GM18867 (cell line): ENCODE data around the gene ADH5.
A peak's percentile ranks its signal among the peaks of the same experiment; 100 is the strongest.
"Not testable (repeated sequence)": the region's sequence is repeated elsewhere in the genome, so short reads cannot be mapped to it uniquely, and the experiment has no call there.

Experiments
- ATAC-seq: cut with Tn5 transposase; IDR thresholded peaks from one replicate; pipeline ENCODE4 v1.9.1; 2021; ENCODE audit warnings: mild to moderate bottlenecking, moderate library complexity; ENCODE audit not compliant: unreplicated experiment

ADH5 gene

DNA sequence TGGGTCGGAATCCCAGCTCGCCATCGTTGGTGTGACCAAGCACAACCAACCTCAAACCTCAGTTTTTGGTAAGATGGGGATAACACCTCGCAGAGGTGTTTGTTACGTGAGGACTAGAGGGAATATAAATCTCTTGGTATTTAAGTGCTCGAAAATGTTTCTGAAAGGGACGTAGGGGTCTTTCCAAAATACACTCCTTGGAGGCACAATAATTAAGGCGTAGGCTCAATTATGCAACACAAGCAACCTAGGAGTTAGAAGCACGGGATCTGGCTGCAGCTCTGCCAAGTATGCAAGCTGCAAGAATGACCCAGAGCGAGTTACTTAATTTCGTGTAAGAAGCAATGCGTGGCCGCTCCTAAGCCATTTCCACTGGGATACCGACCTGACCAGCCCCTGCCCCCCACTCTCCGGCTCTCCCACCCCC is 552 bp downstream of the ADH5 start:
- ATAC-seq = peak; percentile 25

DNA sequence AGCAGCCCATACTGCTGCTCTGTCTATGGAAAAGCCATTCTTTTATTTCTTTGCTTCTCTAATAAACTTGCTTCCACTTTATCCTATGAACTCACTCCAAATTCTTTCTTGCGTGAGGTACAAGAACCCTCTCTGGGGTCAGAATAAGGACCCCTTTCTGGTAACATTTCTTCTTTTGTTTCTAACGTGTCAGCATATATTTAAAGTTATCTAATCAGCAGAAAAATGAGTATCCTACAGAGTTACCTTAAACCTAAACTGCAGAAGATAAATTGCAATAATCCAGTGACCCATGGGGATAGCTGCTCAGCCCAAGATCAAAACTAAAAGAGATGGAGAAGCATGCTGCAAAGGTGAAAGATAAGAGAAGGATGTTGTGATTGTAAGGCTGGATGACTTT is 4.0 kb downstream of the ADH5 start:
- no peak for ATAC-seq

DNA sequence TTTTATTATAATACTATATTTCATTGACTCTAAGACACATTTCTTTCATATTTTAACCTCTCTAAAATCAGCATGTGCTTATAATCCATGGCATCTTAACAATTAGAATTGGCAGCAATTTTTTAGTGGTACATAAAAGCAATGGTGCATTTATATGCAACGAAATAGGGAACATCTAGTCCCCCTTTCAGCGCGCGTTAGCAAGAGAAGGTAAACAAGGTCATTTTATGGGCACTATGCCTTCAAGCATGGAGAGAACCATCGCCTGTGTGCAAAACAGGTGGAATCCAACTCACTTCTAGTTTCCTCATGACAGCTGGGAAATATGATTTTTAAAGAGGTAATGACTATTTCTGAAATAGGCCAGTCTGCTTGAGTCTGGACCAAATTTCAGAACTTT is 6.4 kb downstream of the ADH5 start:
- no peak for ATAC-seq

DNA sequence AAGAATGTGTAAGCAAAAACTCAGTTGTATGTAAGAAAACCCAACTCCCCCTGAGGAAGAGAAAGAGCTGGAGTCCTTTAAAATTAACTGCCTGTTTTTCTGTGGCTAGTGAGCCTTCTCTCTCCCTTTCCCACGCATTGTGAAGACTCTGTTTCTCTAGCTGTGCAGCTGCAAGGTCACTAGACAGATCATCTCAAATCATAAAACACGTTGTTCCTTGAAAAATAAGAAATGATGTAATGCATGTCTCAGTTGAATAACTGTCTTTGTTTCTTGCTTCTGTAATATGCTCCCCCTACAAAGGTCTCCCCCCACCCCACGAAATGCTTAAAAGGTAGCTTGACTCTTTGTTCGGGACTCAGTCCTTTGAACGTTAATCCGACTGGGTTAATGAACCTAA is 7.7 kb downstream of the ADH5 start:
- ATAC-seq = not testable (repeated sequence)

DNA sequence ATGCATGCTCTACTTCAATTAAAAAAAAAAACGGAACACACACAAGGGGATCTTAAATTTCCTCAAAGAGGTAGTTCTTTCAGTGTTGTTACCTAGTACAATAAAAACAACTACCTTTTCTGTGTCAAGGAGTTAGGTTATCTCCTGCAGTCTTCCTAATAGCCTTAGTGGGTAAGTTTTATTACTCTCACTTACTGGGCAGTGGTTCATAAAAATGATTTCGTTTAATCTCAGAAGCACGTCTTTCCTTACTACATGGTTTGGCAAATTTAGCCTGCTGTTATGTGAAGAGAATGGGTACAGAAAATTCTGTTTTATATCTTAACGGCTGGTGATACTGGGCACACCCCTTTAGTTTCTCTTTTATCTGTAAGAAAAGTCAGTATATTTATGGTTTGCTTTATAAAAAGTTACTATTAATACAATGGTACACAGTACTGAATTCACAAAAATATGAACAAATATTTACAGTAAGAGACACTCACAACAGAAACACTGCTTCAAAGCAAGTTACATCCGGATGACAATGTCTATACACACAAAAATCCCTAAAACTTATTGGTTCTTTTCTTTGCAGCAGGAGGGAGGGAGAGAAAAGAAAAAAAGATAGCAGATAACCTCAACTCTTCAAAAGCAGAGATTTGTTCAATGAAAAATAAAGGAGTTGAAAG is 8.8 kb downstream of the ADH5 start:
- no peak for ATAC-seq

DNA sequence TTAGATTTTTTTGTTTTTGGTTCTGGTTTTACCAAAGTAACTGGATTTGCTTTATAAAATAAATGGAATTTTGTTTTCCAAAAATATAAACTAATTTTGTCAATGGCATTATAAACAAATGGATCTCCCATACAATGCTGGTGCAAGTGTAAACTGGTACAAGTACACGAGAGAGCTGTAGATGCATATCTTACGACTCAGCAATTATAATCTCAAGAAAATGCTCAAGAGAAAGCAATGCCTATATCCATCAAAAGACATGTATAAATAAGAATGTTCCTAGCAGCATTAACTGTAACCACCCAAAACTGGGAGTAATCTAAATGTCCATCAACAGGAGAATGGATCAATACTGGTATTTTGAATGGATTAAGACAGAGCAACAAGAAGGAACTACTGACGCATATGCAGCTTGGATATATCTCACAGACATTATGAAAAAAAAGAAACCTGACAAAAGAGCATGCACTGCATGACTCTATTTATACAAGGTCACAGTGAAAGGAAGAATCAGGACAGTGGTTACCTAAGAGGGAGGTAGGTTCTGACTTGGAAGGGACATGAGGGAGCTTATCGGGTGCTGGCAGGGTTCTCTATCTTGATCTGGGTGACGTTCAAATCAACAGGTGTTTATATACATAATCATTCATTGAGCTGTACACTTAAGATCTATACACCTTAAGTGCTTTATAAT is 9.5 kb downstream of the ADH5 start:
- no peak for ATAC-seq

DNA sequence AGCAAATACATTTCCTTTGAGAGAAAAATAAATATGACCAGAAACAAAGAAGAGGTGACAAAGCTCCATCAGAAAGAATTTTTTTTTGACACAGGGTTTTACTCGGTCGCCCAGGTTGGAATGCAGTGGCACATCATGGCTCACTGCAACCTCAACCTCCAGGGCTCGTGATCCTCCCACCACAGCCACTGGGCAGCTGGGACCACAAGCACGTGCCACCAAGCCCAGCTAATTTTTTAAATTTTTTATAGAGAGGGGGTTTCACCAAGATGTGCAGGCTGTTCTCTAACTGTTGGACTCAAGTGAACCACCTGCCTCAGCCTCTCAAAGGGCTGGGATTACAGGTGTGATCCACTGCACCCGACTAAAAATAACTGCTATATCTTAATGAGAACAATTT is 10.3 kb downstream of the ADH5 start:
- ATAC-seq = no peak

DNA sequence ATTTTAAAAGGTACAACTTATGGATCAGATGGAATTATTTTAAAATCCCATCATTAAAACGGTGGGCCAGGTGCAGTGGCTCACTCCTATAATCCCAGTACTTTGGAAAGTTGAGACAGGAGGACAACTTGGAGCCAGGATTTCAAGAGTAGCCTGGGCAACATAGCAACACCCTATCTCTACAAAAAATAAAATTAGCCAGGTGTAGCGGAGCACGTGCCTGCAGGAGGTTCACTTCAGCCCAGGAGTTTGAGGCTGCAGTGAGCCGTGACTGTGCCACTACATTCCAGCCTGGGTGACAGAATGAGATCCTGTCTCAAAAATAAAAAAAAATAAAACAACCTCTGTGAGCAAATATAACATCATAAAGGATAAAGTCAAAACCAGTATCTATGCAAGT is 11.4 kb downstream of the ADH5 start:
- no peak for ATAC-seq

DNA sequence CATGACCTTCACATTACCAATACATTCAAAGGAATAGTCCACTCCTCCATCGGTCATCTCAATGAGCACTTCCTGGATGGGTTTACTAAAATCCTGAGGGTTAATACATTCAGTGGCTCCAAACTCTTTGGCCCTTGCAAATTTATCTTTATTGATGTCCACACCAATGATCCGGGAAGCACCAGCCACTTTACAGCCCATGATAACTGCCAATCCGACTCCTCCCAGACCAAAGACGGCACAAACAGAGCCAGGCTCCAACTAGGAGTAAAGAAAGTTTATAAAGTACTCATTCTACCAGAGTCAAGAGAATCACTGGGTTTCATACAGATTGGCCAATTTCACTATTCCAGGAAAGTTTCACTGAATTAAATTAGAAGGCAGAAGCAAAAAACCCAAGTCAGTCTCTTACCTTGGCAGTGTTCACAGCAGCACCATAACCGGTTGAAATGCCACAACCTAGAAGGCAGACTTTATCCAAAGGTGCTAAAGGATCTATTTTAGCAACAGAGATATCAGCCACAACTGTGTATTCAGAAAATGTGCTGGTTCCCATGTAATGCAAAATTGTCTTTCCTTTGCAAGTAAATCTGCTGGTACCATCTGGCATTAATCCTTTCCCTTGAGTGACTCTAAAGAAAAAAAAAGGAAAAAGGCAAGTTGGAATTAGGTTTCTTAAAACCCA is 12.2 kb downstream of the ADH5 start:
- ATAC-seq = no peak

DNA sequence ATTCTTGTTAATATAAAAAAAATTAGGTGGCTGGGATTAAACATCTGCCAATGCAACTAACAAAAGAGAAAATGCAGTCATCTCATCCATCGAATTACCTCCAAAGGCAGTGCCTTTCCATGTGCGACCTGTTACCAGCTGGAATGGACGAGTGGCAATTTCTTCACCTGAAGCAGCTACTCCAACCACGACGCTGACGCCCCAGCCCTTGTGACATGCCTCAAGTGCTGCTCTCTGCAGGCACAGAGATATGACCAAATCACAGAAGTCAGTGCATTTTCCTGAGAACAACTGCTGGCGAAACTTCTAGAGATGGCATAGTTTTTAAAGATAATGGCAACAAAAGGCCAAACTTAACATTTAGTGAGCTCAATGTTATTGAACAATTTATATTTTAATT is 13.8 kb downstream of the ADH5 start:
- no peak for ATAC-seq

DNA sequence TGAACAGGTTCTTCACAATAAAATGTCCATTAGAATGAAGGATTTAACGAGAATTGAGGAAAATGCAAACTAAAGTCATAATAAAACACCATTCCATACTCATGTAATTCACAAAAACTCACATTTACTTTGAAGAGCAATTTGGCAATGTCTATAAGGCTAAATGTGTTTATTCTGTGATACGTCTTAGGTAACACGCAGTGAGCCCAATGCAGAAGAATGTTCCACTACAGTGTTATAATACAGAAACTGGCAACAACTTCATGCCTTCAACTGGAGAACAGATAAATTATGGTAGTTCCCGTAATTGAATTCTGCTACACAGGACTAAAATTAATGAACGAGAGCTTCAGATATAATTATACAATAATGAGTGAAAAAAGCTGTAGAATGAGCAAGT is 17.4 kb downstream of the ADH5 start:
- no peak for ATAC-seq

DNA sequence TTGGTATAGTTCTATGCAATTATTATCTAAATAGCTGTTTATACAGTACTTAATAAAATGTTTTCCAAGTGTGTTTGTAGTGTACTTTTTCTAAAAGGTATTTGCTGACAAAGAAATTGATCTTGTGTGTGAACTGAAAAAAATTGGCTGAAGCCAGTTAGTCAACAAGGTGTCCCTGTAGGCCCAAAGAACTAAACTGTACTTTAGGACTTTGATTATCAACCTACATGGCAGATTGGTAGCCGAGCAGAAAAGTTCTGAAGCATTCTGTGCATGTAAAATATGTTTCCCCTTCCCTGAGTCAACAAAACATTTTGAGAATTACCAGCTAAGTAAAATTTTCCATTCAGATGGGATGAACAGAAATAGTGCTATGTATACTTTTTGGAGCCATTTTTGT is 21.0 kb downstream of the ADH5 start:
- ATAC-seq = no peak

DNA sequence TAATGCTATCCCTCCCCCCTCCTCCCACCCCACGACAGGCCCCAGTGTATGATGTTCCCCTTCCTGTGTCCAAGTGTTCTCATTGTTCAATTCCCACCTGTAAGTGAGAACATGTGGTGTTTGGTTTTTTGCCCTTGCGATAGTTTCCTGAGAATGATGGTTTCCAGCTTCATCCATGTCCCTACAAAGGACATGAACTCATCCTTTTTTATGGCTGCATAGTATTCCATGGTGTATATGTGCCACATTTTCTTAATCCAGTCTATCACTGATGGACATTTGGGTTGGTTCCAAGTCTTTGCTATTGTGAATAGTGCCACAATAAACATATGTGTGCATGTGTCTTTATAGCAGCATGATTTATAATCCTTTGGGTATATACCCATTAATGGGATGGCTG is 23.1 kb downstream of the ADH5 start:
- ATAC-seq = not testable (repeated sequence)

DNA sequence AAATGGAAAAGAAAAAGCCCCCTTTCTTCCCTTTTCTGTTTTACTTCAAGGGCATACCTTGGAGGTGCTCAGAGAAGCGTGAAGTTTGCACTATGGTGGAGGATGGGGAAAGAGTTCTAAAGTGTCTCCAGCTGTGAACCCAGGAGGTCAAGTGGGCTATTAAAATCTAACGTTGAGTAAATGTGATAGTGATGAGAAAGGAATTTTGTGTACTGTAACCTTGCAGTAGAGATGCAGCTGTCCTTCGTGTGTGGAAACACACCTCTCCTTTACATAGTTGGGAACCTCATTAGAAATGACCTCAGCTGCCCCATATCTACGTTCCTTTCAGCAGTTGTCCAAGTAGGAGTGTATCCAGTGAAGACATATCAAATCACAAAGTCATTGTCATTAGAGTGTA is 26.5 kb downstream of the ADH5 start:
- no peak for ATAC-seq

DNA sequence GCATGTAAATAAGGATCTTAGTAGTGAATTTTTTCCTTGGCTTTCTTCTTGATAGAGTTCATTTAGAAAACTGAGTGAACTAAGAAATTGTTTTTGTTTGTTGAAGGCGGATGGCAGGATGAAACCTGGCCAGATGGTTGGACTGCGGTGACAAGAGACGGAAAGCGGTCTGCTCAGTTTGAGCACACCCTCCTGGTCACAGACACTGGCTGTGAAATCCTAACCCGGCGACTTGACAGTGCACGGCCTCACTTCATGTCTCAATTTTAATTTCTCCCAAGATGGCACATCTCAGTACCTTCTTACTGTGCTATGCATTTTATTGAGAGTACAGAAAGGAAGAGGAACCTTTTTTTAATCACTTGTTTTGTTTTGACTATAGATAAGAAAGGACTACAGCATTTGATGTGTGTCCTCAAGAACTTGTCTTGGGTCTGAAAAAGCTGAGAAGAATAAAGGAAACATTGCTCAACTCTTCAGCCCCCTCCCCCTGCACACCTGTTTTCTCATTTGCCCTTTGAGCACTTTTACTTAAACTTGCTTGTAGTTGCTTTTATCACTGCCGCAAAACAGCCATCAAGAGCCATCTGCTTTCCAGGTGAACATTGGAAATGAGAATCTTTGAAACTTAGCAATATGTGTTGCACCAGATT is 27.4 kb downstream of the ADH5 start:
- peak; percentile 69 for ATAC-seq

DNA sequence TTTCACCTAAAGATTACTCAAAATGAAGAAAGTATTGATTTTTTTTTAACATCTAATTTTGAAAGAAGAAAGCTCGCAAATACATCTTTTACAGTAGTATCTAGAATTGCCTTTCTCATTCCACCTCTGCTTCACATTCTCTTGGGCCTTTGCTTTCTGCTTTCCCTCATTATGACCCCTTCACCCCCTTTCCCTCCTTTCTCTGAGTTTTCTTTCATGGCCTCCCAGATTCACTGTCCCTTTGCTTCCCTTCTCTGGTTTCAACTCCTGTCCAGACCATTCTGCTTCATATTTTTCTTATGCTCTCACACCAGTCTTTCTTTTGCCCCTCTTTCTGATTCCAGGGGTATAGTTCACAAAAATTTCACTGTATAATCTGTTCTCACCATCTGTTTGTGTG is 29.0 kb downstream of the ADH5 start:
- no peak for ATAC-seq

DNA sequence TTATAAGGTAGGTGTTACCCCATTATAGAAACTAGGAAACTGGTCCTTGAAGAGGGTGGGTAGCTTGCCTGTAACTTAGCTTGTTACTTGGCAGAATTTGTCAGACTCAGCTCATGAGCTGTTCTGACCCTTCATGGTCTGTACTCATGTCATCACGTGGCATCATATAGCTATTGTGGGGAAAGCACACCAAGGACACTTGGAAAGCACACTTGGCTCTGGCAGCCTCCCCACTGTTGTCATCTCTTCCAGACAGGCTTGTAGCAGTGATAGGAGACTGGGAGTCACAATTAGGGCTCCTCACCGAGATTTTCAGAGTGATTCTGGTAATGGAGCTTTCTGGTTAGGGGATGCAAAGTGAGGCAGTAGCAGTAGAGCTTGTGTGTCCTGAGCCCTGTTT is 30.4 kb downstream of the ADH5 start:
- ATAC-seq = no peak

DNA sequence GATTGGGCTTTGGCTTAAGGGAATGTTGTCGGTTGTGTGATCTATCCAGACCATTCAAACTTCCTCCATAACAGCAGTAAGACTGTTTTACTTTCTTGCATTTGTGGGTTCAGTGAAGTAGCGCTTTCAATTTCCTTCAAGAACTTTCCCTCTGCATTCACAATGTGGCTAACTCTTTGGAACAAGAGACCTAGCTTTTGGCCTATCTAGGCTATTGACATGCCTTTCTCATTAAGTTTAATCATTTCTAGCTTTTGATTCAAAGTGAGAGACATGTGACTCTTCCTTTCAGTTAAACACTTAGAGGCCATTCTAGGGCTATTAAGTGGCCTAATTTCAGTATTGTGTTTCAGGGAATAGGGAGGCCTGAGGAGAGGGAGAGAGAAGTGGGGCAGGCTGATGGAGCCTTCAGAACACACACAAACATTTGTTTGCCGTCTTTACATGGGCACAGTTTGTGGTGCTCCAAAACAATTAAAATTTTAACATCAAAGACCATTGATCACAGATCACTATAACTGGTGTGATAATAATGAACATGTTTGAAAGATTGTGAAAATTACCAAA is 34.1 kb downstream of the ADH5 start:
- ATAC-seq = peak; percentile 48

DNA sequence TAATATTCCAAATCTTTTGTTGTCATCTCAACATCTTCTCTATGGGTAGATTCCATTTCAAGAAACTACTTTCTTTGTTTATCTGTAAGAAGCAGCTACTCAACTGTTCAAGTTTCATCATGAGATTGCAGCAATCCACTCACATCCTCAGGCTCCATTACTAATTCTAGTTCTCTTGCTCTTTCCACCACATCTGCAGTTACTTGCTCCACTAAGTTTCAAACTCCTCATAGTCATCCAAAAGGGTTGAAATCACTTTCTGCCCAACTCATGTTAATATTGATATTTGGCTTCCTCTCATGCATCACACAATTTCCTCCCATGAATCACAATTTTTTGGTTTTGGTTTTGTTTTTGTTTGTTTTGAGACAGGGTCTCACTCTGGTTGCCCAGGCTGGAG is 35.7 kb downstream of the ADH5 start:
- ATAC-seq = no peak

DNA sequence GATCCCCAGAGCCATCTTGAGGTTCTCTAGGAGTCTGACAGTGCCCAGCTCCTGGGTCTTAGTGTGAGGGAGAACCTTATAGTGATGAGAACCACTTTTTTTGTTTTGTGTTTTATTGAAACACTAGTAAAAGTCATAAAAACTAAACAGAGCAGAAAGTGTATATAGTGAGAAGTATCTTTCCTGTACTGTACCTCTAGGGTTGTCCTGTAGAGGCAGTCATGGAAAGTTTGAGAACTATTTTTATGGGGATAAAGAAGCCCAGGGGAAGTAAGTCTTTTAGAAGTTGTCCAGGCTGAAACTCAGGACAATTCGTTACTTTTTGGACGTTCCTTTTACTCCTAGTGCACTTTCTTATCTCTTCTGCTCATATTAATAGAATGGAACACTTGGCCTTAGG is 40.9 kb downstream of the ADH5 start:
- no peak for ATAC-seq

DNA sequence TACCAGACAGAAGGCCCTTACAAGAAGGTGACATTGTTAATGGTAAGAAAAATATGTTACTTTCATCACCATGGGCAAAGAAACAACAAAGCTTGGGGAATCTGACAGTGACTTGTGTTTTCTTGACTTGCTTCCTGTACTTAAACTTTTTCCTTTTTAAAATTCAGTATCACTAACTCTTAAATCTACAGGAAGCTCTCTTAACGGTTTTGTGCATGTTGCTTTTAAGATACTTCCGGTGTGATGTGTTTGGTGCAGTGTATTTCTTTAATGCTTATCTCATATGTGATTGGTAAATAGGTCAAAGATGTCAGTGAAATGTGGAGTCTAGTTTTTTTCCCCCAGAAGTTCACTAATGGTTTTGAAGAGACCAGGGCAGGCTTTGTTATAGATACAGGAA is 45.2 kb downstream of the ADH5 start:
- ATAC-seq = no peak
